ENCODE measurements around the gene OR4D1.
"Not testable (repeated sequence)": the region's sequence is repeated elsewhere in the genome, so short reads cannot be mapped to it uniquely, and the experiment has no call there.

Gene OR4D1

GRCh38 chr17:58121925-58122324 is 26.3 kb upstream of the OR4D1 start:
- peak; percentile 26 for TF ChIP-seq CTCF (IDR thresholded peaks at IDR 0.05; ENCODE audit: low read depth, low read length, missing control alignments)
- no peak overlapping the region for H3K4me3 ChIP-seq (replicated peaks; ENCODE audit: low read depth, low read length)
- DNase-seq (ENCODE audit: extremely low read depth, low read depth): peak; percentile 17

- H3K4me3 ChIP-seq (replicated peaks; ENCODE audit: low read depth, low read length): no peak overlapping the region
- no peak for DNase-seq (ENCODE audit: extremely low read depth, low read depth)
- no peak for TF ChIP-seq CTCF (IDR thresholded peaks at IDR 0.05; ENCODE audit: low read depth, low read length, missing control alignments)
Observed at GRCh38 chr17:58127846-58128245, 20.3 kb upstream of the OR4D1 start.

- not testable (repeated sequence) for H3K4me3 ChIP-seq (replicated peaks; ENCODE audit: low read depth, low read length); DNase-seq (ENCODE audit: extremely low read depth, low read depth)
Observed at GRCh38 chr17:58132697-58133096, 15.5 kb upstream of the OR4D1 start.

GRCh38 chr17:58136669-58137279 is 11.4 kb upstream of the OR4D1 start:
- no peak overlapping the region for H3K4me3 ChIP-seq (replicated peaks; ENCODE audit: low read depth, low read length)
- DNase-seq (ENCODE audit: extremely low read depth, low read depth): no peak
- peak; percentile 57 for TF ChIP-seq CTCF (IDR thresholded peaks at IDR 0.05; ENCODE audit: low read depth, low read length, missing control alignments)

GRCh38 chr17:58141505-58141904 is 6.7 kb upstream of the OR4D1 start:
- TF ChIP-seq CTCF (IDR thresholded peaks at IDR 0.05; ENCODE audit: low read depth, low read length, missing control alignments): no peak
- no peak for DNase-seq (ENCODE audit: extremely low read depth, low read depth)
- no peak overlapping the region for H3K4me3 ChIP-seq (replicated peaks; ENCODE audit: low read depth, low read length)

- DNase-seq (ENCODE audit: extremely low read depth, low read depth): not testable (repeated sequence)
Observed at GRCh38 chr17:58143335-58143734, 4.8 kb upstream of the OR4D1 start.

GRCh38 chr17:58144801-58145200 is 3.4 kb upstream of the OR4D1 start:
- no peak overlapping the region for H3K4me3 ChIP-seq (replicated peaks; ENCODE audit: low read depth, low read length)
- DNase-seq (ENCODE audit: extremely low read depth, low read depth): no peak
- TF ChIP-seq CTCF (IDR thresholded peaks at IDR 0.05; ENCODE audit: low read depth, low read length, missing control alignments): no peak

More at GRCh38 chr17:58143335-58143734, 4.8 kb upstream of the OR4D1 start:
- not testable (repeated sequence) for H3K4me3 ChIP-seq (replicated peaks; ENCODE audit: low read depth, low read length)

- no peak overlapping the region for H3K4me3 ChIP-seq (replicated peaks; ENCODE audit: low read depth, low read length)
- no peak for TF ChIP-seq CTCF (IDR thresholded peaks at IDR 0.05; ENCODE audit: low read depth, low read length, missing control alignments)
- no peak for DNase-seq (ENCODE audit: extremely low read depth, low read depth)
Observed at GRCh38 chr17:58148609-58149008, 425 bp downstream of the OR4D1 start.

Data from HFF-Myc (cell line).